PC-3 (cell line): ENCODE measurements around the gene CLDN19. TPM values are rescaled to one million over a fixed set of nuclear protein-coding genes. Genes with fewer than 3 reads are reported as not detected.

Experiments
- ATAC-seq: fragments of 200-7000 bp; cut with Tn5 transposase; 2 replicates; pipeline ENCODE4 v1.9.1; 2020; ENCODE audit warnings: mild to moderate bottlenecking, moderate library complexity
- BruUV-seq: library from RNA; stranded (reverse); fragments of 400-500 nt; replicated peaks from 2 replicates; lab custom pipeline; 2021; lab: Mats Ljungman, UMichigan
- CTCF ChIA-PET: fragments of 300-600 bp; sonication (Branson Sonifier 250); formaldehyde crosslinking; loops from one replicate; lab custom pipeline; 2022; ENCODE audit warnings: antibody characterized with exemption; lab: Charles Lee
- POLR2A ChIA-PET: fragments of 300-600 bp; sonication (Branson Sonifier 250); formaldehyde crosslinking; loops from one replicate; lab custom pipeline; 2022; ENCODE audit warnings: antibody characterized with exemption; ENCODE audit not compliant: unreplicated experiment; lab: Charles Lee
- DNase-seq: peaks from one replicate; pipeline ENCODE4 v3.0.0-alpha.2; 2015
- H2AFZ ChIP-seq: fragments of 300-600 bp; sonication (generic); 2 replicates; pipeline ENCODE4 v1.6.0; 2016; ENCODE audit warnings: antibody characterized with exemption, low read length
- H3F3A ChIP-seq: fragments of 300-600 bp; sonication (generic); one replicate; pipeline ENCODE4 v1.6.0; 2017; ENCODE audit warnings: antibody characterized with exemption, low read length, control low read depth, mild to moderate bottlenecking; ENCODE audit not compliant: unreplicated experiment
- H3K27ac ChIP-seq: fragments of 300-600 bp; sonication (generic); 2 replicates; pipeline ENCODE4 v1.5.1; 2016; ENCODE audit warnings: mild to moderate bottlenecking, low read length
- H3K27me3 ChIP-seq: fragments of 300-600 bp; sonication (generic); 2 replicates; pipeline ENCODE4 v1.6.1; 2016; ENCODE audit warnings: low read length, mixed read lengths
- H3K36me3 ChIP-seq: fragments of 300-600 bp; sonication (generic); 2 replicates; pipeline ENCODE4 v1.6.1; 2016; ENCODE audit warnings: low read depth, mixed run types, low read length, mixed read lengths
- H3K4me1 ChIP-seq: fragments of 300-600 bp; sonication (generic); 2 replicates; pipeline ENCODE4 v1.5.1; 2016; ENCODE audit warnings: low read length; ENCODE audit not compliant: insufficient read depth
- H3K4me2 ChIP-seq: fragments of 300-600 bp; sonication (generic); 2 replicates; pipeline ENCODE4 v1.6.0; 2016; ENCODE audit warnings: low read length
- H3K4me3 ChIP-seq: fragments of 300-600 bp; sonication (generic); 2 replicates; pipeline ENCODE4 v1.5.1; 2016; ENCODE audit warnings: mild to moderate bottlenecking, low read length, mixed read lengths
- H3K79me2 ChIP-seq: fragments of 300-600 bp; sonication (generic); 2 replicates; pipeline ENCODE4 v1.6.1; 2017; ENCODE audit warnings: low read length, mixed read lengths
- H3K9ac ChIP-seq: fragments of 300-600 bp; sonication (generic); 2 replicates; pipeline ENCODE4 v1.6.0; 2016; ENCODE audit warnings: mild to moderate bottlenecking, low read length
- H3K9me2 ChIP-seq: fragments of 300-600 bp; sonication (generic); replicated peaks from 2 replicates; pipeline ENCODE4 v1.6.1; 2016; ENCODE audit warnings: mixed run types, low read length, mixed read lengths
- H3K9me3 ChIP-seq: fragments of 300-600 bp; sonication (generic); 2 replicates; pipeline ENCODE4 v1.6.1; 2016; ENCODE audit warnings: low read length, mixed read lengths
- H4K20me1 ChIP-seq: fragments of 300-600 bp; sonication (generic); 2 replicates; pipeline ENCODE4 v1.6.1; 2016; ENCODE audit warnings: low read length, mixed read lengths
- CTCF ChIP-seq: fragments of 300-600 bp; sonication (generic); conservative IDR thresholded peaks from 2 replicates; pipeline ENCODE4 v1.5.1; 2017; ENCODE audit warnings: antibody characterized with exemption, low read depth, mild to moderate bottlenecking, low read length
- EZH2 ChIP-seq: fragments of 300-600 bp; sonication (generic); IDR thresholded peaks from one replicate; pipeline ENCODE4 v1.6.1; 2017; ENCODE audit warnings: antibody characterized with exemption, mild to moderate bottlenecking, low read length; ENCODE audit not compliant: unreplicated experiment
- EZH2phosphoT487 ChIP-seq: fragments of 300-600 bp; sonication (generic); IDR thresholded peaks from 2 replicates; pipeline ENCODE4 v1.6.1; 2018; ENCODE audit warnings: mild to moderate bottlenecking, antibody characterized with exemption, low read length, borderline replicate concordance
- intact Hi-C: fragments of 100-400 bp; cut with micrococcal nuclease; formaldehyde crosslinking; loops from 2 replicates; pipeline ENCODE4 v1.9.0; 2023
- total RNA-seq: library from RNA; depleted of rRNA; stranded (reverse); fragments of >200 nt; gene quantifications from 2 replicates; pipeline ENCODE4 v1.2.3, GENCODE V29; 2014

The CLDN19 gene
- total RNA-seq, 1 experiment from 2014 or later = not detected

- H2AFZ ChIP-seq = no peak overlapping the region
- no peak overlapping the region for H3K4me2 ChIP-seq
- intact Hi-C loops = no loop called here
- ChIA-PET CTCF (no interaction called here), POLR2A (interaction anchor here (0.6 kb wide), 1 partner anchor 51 kb away, joined by 4 read pairs; no protein-coding TSS in a partner anchor)
- H3K9ac ChIP-seq = no peak overlapping the region
- H3K79me2 ChIP-seq = no peaks in the 10 kb centered on the region
- BruUV-seq = no TSS peak
- no peaks in the 10 kb centered on the region for H3K4me1 ChIP-seq
- no peak for DNase-seq
- H3K27ac ChIP-seq = no peak overlapping the region
- ATAC-seq = no peak
- no peaks in the 10 kb centered on the region for H3K9me3 ChIP-seq
- TF ChIP-seq EZH2 = no peak
- TF ChIP-seq CTCF = no peak
- TF ChIP-seq EZH2phosphoT487 = no peak
- H3K4me3 ChIP-seq = no peak overlapping the region
- H3K27me3 ChIP-seq = no peaks in the 10 kb centered on the region
- no peaks in the 10 kb centered on the region for H3K36me3 ChIP-seq
- H3K9me2 ChIP-seq = no peaks in the 10 kb centered on the region
- no peaks in the 10 kb centered on the region for H4K20me1 ChIP-seq
- H3F3A ChIP-seq = no peaks in the 10 kb centered on the region
These were observed 6.4 kb downstream of the CLDN19 start for GRCh38 chr1:42733415-42734200.

GRCh38 chr1:42732126-42732680 lies 7.8 kb downstream of the CLDN19 start:
- intact Hi-C loops = no loop called here
- H3K27me3 ChIP-seq = no peaks in the 10 kb centered on the region
- no peak overlapping the region for H2AFZ ChIP-seq
- no peaks in the 10 kb centered on the region for H3K9me2 ChIP-seq
- H3F3A ChIP-seq = no peaks in the 10 kb centered on the region
- DNase-seq (no peak), ATAC-seq (no peak)
- no peaks in the 10 kb centered on the region for H3K9me3 ChIP-seq
- no peak overlapping the region for H3K27ac ChIP-seq
- no peak overlapping the region for H3K9ac ChIP-seq
- no peaks in the 10 kb centered on the region for H4K20me1 ChIP-seq
- no TSS peak for BruUV-seq
- no peak overlapping the region for H3K4me2 ChIP-seq
- TF ChIP-seq EZH2phosphoT487 (no peak), EZH2 (no peak)
- ChIA-PET CTCF (no interaction called here), POLR2A (no interaction called here)
- no peak overlapping the region for H3K4me3 ChIP-seq
- no peaks in the 10 kb centered on the region for H3K4me1 ChIP-seq
- H3K79me2 ChIP-seq = no peaks in the 10 kb centered on the region
- no peaks in the 10 kb centered on the region for H3K36me3 ChIP-seq

- Histone ChIP-seq H3K9me3 (no peaks in the 10 kb centered on the region), H3K27me3 (no peaks in the 10 kb centered on the region), H3K9ac (no peak overlapping the region), H3K4me2 (no peak overlapping the region), H3K36me3 (no peaks in the 10 kb centered on the region), H3K9me2 (no peaks in the 10 kb centered on the region), H3K27ac (no peak overlapping the region), H3K4me3 (no peak overlapping the region), H3K79me2 (no peaks in the 10 kb centered on the region), H2AFZ (no peak overlapping the region), H3F3A (no peaks in the 10 kb centered on the region), H4K20me1 (no peaks in the 10 kb centered on the region), H3K4me1 (no peaks in the 10 kb centered on the region)
- no peak for TF ChIP-seq EZH2
- no peak for TF ChIP-seq CTCF
- no peak for TF ChIP-seq EZH2phosphoT487
- CTCF ChIA-PET = no interaction called here
- POLR2A ChIA-PET = no interaction called here
- intact Hi-C loops = loop anchor here (1.0 kb wide), 1 partner anchor 153 kb away; no protein-coding TSS in a partner anchor
- no TSS peak for BruUV-seq
- no peak for DNase-seq
- no peak for ATAC-seq
These were observed 8.5 kb downstream of the CLDN19 start for GRCh38 chr1:42731585-42731984.
